Breast epithelium (tissue), 3 donors: ENCODE data around the gene NDC1.

Experiments used
- CTCF ChIP-seq, 3 donors: fragments of 450-650 bp; IDR thresholded peaks; one replicate each; pipeline ENCODE4 v1.5.1; 2016 to 2017; ENCODE audit warnings: antibody characterized with exemption in 3 of 3, mild to moderate bottlenecking in 3 of 3, moderate library complexity in 3 of 3
- POLR2A ChIP-seq: fragments of 450-650 bp; IDR thresholded peaks from one replicate; pipeline ENCODE4 v1.6.1; 2016; ENCODE audit warnings: antibody characterized with exemption, mild to moderate bottlenecking, moderate library complexity
- POLR2AphosphoS5 ChIP-seq, 3 donors: sonication (generic); formaldehyde crosslinking; IDR thresholded peaks; one replicate each; pipeline ENCODE4 v1.6.1; 2017; ENCODE audit warnings: antibody characterized with exemption in 3 of 3

GRCh38 chr1:53755874-53756273 is 82.2 kb downstream of the NDC1 start:
- TF ChIP-seq CTCF (IDR thresholded peaks at IDR 0.05) (no peak), POLR2A (no peak), POLR2AphosphoS5 (IDR thresholded peaks at IDR 0.05) (no peak)
